VCaP (cell line): ENCODE results near the gene DGAT2.

Experiments used
- H3K27ac ChIP-seq: fragments of 450-650 bp; 2 replicates; pipeline ENCODE4 v1.5.1; 2017
- CTCF ChIP-seq: fragments of 450-650 bp; conservative IDR thresholded peaks from 2 replicates; pipeline ENCODE4 v1.5.1; 2017; ENCODE audit warnings: mild to moderate bottlenecking, moderate library complexity

DGAT2 gene

GRCh38 chr11:75809111-75809510 lies 40.5 kb downstream of the DGAT2 start:
- TF ChIP-seq CTCF, result no peak
- no peak overlapping the region for H3K27ac ChIP-seq

GRCh38 chr11:75809991-75810390 lies 41.4 kb downstream of the DGAT2 start:
- no peak overlapping the region for H3K27ac ChIP-seq
- no peak for TF ChIP-seq CTCF

- TF ChIP-seq CTCF, result no peak
- H3K27ac ChIP-seq, result no peak overlapping the region
Measured at GRCh38 chr11:75810637-75811390, 42.2 kb downstream of the DGAT2 start.

GRCh38 chr11:75811485-75811884 lies 42.9 kb downstream of the DGAT2 start:
- no peak overlapping the region for H3K27ac ChIP-seq
- no peak for TF ChIP-seq CTCF

- H3K27ac ChIP-seq, result no peak overlapping the region
- TF ChIP-seq CTCF, result no peak
Measured at GRCh38 chr11:75812542-75813040, 44.0 kb downstream of the DGAT2 start.

- peak overlapping the region; percentile 88; the same call in 1 of the 2 replicates for H3K27ac ChIP-seq
- TF ChIP-seq CTCF, result no peak
Measured at GRCh38 chr11:75813124-75813523, 44.5 kb downstream of the DGAT2 start.

GRCh38 chr11:75813622-75814039 lies 45.1 kb downstream of the DGAT2 start:
- H3K27ac ChIP-seq, result peak overlapping the region; percentile 88
- no peak for TF ChIP-seq CTCF
